ENCODE measurements around the gene MCF2L2.

MCF2L2 gene

DNA sequence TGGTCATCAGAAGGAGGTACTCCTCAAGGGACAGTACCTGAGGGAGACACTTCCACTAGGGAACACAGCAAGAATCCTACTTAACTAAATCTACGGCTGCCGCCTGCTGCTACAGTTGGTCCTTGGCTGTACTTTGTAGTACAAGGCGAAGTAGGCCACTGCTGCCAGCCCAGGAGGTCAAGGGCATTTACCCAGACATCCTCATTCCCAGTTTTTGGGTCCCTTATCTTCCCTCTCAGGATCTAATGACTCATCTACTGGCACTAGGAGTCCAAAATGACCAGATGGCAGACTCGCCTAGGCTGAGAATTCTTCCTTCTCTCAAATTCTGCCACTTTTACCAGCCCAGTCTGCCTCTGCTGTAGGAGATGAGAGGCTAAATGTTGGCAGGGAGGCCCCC, 238.8 kb downstream of the MCF2L2 start:
- TF ChIP-seq, protein P1, sequence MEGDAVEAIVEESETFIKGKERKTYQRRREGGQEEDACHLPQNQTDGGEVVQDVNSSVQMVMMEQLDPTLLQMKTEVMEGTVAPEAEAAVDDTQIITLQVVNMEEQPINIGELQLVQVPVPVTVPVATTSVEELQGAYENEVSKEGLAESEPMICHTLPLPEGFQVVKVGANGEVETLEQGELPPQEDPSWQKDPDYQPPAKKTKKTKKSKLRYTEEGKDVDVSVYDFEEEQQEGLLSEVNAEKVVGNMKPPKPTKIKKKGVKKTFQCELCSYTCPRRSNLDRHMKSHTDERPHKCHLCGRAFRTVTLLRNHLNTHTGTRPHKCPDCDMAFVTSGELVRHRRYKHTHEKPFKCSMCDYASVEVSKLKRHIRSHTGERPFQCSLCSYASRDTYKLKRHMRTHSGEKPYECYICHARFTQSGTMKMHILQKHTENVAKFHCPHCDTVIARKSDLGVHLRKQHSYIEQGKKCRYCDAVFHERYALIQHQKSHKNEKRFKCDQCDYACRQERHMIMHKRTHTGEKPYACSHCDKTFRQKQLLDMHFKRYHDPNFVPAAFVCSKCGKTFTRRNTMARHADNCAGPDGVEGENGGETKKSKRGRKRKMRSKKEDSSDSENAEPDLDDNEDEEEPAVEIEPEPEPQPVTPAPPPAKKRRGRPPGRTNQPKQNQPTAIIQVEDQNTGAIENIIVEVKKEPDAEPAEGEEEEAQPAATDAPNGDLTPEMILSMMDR (IDR thresholded peaks at IDR 0.05; ENCODE audit: insufficient read depth, low read length, poor library complexity, severe bottlenecking) = no peak
- Histone ChIP-seq H3K27me3 (replicated peaks; ENCODE audit: control insufficient read depth, insufficient read depth, low read length) (no peaks in the 10 kb centered on the region), H3K4me3 (replicated peaks; ENCODE audit: low read depth, low read length) (no peak overlapping the region), H3K36me3 (ENCODE audit: control insufficient read depth, insufficient read depth, low read length) (no peaks in the 10 kb centered on the region)
- DNase-seq (ENCODE audit: extremely low read depth, insufficient read length) = no peak

DNA sequence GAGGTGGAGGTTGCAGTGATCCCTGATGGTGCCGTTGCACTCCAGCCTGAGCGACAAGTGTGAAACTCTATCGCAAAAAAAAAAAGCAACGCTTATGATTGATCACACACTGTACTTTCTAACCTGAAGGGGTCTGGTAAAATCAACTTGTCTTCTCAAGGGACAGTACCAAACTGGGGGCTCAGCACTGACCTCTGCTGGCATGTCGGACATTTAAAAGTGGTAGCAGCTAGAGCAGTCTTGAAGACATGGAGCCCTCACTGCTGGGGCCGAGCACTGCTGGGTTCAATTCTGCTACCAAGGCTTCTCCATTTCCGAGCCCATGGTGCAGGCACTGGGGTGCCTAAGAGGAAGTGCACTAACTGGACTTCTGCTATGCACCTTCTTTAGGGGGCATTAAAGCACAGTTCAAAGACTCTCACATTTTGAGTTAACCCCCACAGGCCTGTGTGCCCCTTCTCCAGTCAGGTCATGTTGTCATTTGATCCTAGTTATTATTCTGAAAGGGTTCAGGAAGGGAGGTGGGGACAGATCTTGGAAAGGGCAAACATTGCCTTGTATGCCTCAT, 239.4 kb downstream of the MCF2L2 start:
- Histone ChIP-seq H3K27me3 (replicated peaks; ENCODE audit: control insufficient read depth, insufficient read depth, low read length) (no peaks in the 10 kb centered on the region), H3K4me3 (replicated peaks; ENCODE audit: low read depth, low read length) (no peak overlapping the region), H3K36me3 (ENCODE audit: control insufficient read depth, insufficient read depth, low read length) (no peaks in the 10 kb centered on the region)
- TF ChIP-seq, protein P1 (IDR thresholded peaks at IDR 0.05; ENCODE audit: insufficient read depth, low read length, poor library complexity, severe bottlenecking) = peak; percentile 71
- DNase-seq (ENCODE audit: extremely low read depth, insufficient read length) = no peak

DNA sequence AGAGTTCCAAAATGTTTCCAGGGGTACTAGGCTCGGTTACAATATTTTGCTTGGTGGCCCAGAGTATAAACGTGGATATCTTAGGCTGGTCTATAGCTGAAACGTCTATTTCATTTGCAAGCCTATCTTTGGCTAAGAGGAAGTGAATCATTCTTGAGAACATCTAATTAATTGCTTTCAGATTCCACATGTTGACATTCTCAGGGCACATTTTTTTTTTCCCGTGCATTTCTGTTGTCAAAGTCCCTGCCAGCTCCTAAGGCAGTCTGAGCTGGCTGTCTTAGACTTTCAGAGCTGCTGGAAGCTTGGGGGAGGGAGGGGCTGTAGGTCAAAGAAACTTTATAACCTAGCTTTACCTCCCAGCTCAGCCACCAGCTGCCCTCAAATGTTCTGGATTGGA, 242.7 kb downstream of the MCF2L2 start:
- Histone ChIP-seq H3K36me3 (ENCODE audit: control insufficient read depth, insufficient read depth, low read length) (no peaks in the 10 kb centered on the region), H3K4me3 (replicated peaks; ENCODE audit: low read depth, low read length) (no peak overlapping the region), H3K27me3 (replicated peaks; ENCODE audit: control insufficient read depth, insufficient read depth, low read length) (no peaks in the 10 kb centered on the region)
- DNase-seq (ENCODE audit: extremely low read depth, insufficient read length) = no peak
- TF ChIP-seq, protein P1 (IDR thresholded peaks at IDR 0.05; ENCODE audit: insufficient read depth, low read length, poor library complexity, severe bottlenecking) = no peak

DNA sequence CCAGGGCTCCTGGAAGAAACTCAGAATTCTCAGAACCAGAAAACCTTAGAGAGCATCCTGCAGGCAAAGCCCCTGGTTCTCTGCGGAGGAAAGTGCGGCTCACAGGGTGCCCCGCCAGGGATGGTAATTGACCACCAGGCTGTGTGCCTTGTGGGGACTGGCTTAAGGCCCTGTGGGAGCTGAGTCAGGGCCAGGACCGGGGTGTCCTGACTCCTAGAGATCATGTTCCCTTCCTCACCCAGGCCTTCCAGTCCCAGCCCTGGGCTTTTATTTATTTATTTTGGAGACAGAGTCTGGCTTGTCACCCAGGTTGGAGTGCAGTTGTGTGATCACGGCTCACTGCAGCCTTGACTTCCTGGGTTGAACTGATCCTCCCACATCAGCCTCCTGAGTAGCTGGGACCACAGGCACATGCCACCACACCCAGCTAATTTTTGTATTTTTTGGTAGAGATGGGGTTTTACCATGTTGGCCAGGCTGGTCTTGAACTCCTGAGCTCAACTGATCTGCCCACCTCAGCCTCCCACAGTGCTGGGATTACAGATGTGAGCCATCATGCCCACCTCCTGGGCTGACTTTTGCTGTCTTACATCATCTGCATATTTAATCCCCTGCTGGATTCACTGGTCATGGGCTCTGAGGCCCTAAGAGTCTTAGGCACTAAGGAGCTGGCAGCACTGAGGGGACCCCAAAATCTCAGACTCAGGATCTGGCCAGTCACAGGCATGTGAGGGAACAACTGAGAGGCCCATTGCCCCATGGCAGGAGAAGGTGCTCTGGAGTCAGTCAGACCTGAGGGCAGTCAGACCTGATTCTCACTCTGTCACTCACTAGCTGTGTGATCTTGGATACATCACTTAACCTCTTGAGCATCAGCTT, 245.4 kb downstream of the MCF2L2 start:
- DNase-seq (ENCODE audit: extremely low read depth, insufficient read length) = no peak
- H3K36me3 ChIP-seq (ENCODE audit: control insufficient read depth, insufficient read depth, low read length) = no peaks in the 10 kb centered on the region
- H3K4me3 ChIP-seq (replicated peaks; ENCODE audit: low read depth, low read length) = no peak overlapping the region
- TF ChIP-seq, protein P1 (IDR thresholded peaks at IDR 0.05; ENCODE audit: insufficient read depth, low read length, poor library complexity, severe bottlenecking) = no peak
- H3K27me3 ChIP-seq (replicated peaks; ENCODE audit: control insufficient read depth, insufficient read depth, low read length) = no peaks in the 10 kb centered on the region; the same call in 1 of the 2 replicates

DNA sequence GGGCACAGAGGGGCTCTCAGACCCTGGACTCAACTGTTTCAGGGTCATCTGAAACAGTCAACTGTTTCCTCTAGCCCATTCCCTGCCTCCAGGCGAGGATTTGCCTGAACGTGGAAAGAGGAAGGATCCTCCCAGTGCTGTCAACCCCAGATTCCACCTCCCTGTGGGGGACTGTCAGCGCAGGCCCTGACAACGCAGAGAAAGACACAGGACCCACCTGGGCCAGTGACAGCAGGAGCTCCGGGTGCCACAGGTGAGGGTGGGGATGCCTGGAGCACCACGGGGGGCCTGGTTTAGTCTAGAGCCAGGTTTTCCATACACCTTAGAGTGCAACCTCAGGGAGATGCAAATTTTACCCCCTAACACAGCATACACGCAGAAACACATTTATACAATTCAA, 246.3 kb downstream of the MCF2L2 start:
- H3K36me3 ChIP-seq (ENCODE audit: control insufficient read depth, insufficient read depth, low read length) = no peaks in the 10 kb centered on the region
- H3K4me3 ChIP-seq (replicated peaks; ENCODE audit: low read depth, low read length) = no peak overlapping the region
- H3K27me3 ChIP-seq (replicated peaks; ENCODE audit: control insufficient read depth, insufficient read depth, low read length) = no peaks in the 10 kb centered on the region; the same call in 1 of the 2 replicates
- TF ChIP-seq, protein P1 (IDR thresholded peaks at IDR 0.05; ENCODE audit: insufficient read depth, low read length, poor library complexity, severe bottlenecking) = no peak
- no peak for DNase-seq (ENCODE audit: extremely low read depth, insufficient read length)

Data from GM06990 (cell line).